HG02798 (cell line): ENCODE measurements around the gene ZNF888.
"Not testable (repeated sequence)": the region's sequence is repeated elsewhere in the genome, so short reads cannot be mapped to it uniquely, and the experiment has no call there.

ENCODE experiments used
- ATAC-seq: cut with Tn5 transposase; IDR thresholded peaks from one replicate; pipeline ENCODE4 v1.9.1; 2021; ENCODE audit warnings: mild to moderate bottlenecking; ENCODE audit not compliant: unreplicated experiment, poor library complexity

The ZNF888 gene

DNA sequence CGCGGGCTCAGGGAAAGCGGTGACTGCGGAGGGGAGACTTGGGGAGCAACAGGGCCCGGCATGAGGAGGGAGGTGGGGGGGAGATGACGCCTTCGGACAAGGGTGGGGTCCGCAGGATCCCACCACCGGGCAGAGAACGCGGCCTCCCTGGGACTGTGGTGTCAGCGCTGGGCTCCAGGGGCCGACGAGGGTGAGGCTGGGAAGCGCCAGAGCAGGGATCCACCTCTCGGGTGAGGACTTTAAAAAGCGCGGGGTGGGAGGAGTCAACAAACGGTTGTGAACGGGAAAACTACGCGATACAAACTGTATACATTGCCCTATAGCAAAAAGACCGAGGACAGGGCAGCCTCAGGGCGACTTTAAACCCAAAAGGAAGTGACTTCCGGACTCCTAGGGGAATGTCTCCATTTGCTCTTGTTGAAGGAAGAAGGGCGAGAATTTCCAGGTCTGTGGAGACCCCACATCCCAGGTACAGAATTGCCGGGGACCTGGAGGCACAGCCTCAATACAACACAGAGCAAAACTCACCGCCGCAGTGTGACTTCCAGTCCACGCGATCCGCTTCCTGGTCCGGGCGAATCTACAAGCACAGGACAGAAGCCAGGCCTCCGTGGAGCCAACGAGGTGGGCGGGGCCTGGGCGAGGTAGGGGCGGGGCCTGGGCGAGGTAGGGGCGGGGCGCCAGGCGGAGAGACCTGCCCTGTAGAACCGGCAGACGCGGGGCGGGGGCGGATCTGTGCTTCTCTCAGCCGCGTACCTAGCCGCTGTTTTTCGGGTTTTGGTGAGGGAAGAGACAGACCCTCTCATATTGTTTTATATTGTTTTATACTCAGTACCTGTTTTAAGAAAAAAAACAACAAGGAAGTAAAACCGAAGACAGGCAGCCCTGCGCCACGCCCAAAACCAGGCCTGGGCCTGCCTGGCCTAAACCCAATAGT is at the start of gene ZNF888:
Gene ZNF888, minus strand, starts transcription at position 588 of the 937 bp plus-strand sequence. CDS start 5,555 bp downstream, outside the sequence.
- ATAC-seq, result peak; percentile 97

DNA sequence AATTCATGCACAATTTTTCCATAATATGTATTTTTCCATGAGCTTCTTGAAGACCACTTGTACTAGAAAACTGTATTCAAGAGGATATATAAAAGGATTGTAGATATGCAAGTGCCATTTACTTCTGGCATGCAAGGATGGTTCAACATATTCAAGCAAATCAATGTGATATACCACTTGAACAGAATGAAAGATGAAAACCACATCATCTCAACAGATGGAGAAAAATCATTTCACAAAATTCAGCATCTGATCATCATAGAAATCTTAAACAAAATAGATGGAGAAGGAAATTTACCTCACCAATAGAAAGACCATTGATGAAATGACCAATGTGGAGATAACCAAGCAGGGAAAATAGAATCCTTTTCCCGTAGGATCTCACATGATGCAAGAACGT is 44.5 kb upstream of the ZNF888 start:
- no peak for ATAC-seq

DNA sequence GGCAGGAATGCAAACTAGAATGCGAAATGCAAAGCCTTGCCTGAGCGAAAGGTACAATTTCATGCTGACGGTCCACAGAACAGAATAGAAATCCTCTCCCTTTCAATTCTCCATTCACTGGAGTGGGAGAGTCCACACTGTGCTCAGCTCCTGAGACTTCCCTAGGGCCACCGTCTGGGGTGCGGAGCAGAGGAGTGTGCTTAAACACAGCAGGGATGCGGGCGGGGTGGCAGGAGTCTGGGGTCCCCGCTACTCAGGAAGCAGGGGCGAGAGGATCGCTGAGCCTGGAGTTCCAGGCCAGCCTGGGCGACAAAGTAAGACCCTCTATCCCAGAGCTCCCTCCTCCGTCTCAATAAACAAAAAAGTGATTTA is 40.0 kb upstream of the ZNF888 start:
- ATAC-seq, result peak; percentile 12

DNA sequence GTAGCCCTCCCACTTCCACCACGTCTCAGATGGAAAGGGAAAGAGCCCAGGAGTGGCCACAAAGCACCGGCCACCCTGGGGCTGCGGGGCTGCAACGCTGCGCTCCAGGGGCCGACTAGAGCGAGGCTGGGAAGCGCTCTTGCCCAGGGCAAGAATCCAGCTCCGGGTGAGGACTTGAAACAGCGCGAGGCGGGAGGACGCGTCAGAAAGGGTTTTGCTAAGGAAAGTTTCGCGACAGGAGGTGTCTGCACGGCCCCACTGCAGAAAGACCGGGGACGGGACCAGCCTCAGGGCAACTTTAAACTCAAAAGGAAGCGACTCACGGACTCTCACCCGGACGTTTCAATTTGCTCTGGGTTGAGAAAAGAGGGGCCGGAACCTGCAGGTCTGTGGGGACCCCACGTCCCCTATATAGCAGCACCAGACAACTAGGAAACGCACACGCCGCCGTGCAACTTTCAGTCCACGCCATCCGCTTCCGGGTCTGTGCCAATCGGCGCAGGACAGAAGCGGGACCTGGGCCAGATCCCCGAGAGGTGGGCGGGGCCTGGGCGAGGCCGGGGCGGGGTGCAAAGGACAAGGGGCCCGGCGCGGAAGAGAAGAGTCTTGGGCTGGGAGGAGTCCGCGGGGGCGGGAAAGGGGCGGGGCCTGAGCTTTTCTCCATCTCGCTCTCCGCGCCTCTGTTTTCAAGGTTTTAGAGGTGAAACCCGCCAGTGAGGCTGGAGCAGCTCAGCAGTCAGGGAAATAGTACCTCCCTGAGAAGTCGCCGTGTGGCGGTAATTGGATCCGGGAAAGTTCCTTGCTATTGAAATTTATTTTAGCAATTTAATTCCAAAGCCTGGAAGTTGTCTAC is 39.4 kb upstream of the ZNF888 start, which contains the start of gene ZNF816:
Gene ZNF816, minus strand, starts transcription at position 488 of the 853 bp plus-strand sequence. CDS start 6,792 bp downstream, outside the sequence.
- ATAC-seq, result peak; percentile 99

DNA sequence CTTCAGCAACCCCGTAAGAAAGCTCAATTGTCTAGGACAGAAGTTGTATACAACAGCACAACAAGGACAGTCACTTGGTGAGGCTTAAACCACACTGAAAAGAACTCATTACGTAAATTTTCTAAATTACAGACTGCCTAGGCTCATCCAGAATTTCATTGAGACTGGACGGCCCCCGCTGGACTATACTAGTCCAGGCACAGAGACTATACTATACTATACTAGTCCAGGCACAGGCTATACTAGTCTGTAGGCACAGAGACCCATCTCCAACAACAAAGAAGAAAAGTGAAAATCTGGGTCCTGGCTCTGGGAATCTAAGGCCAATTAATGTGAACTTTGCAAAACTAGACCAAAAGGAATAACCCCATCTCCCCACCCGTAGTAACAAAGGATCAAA is 38.8 kb upstream of the ZNF888 start:
- no peak for ATAC-seq

DNA sequence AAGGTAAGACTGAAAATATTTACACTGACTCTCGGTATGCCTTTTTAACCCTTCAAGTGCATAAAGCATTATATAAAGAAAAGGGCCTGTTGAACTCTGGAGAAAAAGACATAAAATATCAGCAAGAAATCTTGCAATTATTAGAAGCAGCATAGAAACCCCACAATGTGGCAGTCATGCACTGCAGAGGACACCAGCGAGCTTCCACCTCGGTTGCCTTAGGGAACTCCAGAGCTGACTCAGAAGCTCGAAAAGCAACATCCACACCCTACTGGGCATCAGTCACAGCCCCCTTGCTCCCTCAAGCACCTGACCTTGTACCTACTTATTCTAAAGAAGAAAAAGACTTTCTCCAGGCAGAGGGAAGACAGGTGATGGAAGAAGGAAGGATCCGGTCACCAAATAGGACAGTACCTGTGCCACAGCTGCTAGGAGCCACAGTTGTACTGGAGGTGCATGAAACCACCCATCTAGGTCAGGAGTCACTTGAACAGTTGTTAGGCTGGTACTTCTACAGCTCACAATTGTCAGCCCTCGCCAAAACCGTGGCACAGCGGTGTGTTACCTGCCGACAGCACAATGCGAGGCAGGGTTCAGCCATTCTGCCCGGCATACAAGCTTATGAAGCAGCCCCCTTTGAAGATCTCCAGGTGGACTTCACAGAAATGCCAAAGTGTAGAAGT is 36.5 kb upstream of the ZNF888 start:
- ATAC-seq, result no peak

DNA sequence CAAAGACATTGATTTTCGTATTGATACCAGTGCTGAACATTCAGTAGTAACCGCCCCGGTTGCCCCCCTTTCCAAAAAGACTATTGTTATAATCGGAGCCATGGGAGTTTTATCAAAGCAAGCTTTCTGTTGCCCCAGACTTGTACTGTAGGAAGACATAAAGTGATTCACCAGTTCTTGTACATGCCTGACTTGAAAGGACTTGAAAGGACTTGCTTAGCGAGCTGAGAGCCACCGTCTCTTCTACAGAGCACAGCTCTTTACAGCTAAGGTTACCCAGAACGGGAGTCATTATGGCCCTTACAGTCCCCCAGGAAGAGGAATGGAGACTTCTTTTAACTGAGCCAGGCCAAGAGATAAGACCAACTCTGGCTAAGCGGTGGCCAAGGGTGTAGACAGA is 34.4 kb upstream of the ZNF888 start:
- ATAC-seq, result no peak

DNA sequence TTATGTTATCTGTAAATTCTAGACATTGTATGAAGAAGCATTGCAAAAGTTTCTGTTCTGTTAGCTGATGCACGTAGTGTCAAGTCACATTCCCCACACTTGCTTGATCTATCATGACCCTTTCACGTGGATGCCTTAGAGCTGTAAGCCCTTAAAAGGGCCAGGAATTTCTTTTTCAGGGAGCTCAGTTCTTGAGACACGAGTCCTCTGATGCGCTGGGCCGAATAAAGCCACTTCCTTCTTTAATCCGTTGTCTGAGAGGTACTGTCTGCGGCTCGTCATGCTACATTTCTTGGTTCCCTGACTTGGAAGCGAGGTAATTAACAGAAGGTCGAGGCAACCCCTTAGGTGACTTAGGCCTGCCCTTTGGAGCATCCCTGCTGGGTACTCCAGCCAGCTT is 33.7 kb upstream of the ZNF888 start:
- ATAC-seq, result no peak

DNA sequence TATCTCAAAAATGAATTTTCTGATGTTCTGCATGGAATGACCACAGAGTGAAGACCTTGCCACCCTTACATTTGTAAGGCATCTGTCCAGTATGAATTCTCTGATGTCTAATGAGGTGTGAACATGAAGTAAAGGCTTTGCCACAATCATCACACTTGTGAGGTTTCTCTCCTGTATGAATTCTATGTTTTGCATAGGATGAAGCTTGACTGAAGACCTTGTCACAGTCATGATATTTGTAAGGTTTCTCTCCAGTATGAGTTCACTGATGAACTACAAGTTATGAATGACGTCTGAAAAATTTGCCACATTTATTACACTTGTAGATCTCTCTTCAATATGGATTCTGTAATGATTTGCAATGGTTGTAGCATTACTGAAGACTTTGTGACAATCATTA is 26.2 kb upstream of the ZNF888 start:
- no peak for ATAC-seq

DNA sequence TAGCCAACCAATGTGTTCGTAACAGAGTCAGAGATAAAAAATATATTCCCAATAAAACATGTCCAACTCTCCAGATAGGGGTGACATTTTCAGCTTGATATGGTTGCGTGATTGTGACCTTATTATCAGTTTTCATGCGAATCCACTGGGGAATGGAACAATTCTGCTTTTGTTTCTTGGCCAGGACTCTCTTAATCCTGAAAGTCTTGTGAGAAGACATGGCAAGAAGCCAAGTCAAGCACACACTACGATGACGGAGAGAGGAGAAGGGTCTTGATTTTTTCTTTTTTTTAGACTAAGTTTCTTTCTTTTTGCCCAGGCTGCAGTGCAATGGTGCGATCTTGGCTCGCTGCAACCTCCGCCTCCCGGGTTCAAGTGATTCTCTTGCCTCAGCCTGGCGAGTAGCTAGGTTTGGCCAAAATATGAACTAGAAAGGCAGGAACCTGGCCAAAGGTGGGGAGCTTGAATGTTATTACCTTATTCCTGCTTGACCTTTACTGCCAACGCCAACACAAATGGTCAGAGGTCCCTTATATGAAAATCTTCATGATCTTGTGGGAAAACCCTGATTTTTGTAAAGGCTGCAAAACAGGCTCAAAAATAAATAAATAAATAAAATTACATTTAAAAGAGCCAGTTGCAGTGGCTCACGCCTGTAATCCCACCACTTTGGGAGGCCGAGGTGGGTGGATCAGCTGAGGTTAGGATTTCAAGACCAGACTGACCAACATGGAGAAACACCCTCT is 25.0 kb upstream of the ZNF888 start:
- no peak for ATAC-seq

DNA sequence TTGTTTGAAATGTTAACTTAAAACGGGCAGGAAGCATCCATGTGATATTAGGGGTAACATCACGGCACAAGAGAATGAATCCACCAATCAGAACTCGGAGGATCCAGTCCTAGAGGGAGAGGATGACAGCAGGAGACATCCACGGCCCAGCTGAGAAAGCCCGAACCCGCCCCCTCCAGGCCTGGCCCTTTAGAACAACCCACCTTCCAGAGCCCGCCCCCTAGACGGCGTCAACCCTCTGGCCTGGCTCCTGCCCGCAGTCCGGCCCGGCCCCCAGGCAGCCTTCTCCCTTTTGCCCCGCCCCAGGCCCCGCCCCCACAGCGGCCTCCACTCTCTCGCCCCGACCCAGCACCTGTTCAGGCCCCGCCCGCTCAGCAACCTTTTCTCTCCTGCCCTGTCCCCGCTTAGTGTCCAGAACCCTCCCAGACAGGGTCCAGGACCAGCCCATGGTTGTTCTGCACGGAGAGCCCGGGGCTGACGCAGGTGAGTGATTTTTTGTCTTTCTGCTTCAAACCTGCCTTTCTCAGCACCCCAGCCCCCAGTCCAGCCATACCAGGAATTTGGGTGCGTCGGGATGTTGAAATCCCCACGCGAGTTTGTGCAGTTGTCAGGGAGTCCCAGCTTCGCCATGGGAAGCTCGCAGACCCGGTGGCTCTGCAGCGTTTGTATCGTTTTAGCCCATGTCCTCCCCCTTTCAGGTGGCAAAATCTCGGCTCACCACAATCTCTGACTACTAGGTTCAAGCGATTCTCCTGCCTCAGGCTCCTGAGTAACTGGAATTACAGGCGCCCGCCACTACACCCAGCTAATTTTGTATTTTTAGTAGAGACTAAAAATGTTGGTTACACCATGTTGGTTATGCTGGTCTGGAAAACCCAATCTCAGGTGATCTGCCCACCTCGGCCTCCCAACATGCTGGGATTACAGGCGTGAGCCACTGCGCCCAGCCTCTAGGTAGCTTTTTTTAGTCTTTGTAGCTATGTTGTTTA is 23.4 kb upstream of the ZNF888 start:
- ATAC-seq, result no peak

DNA sequence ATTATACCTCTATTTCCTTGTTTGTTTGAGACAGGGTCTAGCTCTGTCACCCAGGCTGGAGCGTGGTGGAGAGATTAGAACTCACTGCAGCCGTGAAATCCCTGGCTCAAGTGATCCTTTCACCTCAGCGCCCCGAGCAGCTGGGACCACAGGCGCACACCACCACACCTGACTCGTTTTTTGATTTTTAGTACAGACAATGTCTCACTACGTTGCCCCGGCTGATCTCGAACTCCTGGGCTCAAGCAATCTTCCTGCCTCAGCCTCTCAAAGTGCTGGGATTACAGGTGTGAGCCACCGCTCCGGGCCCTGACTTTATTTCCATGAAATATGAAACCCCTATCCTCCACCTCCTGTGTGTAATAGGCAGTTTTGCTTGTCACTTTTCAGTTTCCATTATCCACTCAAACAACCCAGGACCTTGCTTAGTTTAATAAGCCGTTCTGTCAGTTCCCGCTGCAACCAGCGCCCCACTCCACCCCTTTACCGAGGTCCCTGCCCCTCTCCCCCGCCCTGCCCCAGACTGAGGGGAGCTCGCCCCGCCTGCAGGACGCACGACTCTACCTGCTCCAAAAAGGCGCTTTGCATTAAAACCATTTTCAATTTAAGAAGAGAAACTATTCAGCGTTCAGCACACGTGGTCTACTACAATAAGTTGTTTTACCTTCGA is 22.6 kb upstream of the ZNF888 start:
- no peak for ATAC-seq

DNA sequence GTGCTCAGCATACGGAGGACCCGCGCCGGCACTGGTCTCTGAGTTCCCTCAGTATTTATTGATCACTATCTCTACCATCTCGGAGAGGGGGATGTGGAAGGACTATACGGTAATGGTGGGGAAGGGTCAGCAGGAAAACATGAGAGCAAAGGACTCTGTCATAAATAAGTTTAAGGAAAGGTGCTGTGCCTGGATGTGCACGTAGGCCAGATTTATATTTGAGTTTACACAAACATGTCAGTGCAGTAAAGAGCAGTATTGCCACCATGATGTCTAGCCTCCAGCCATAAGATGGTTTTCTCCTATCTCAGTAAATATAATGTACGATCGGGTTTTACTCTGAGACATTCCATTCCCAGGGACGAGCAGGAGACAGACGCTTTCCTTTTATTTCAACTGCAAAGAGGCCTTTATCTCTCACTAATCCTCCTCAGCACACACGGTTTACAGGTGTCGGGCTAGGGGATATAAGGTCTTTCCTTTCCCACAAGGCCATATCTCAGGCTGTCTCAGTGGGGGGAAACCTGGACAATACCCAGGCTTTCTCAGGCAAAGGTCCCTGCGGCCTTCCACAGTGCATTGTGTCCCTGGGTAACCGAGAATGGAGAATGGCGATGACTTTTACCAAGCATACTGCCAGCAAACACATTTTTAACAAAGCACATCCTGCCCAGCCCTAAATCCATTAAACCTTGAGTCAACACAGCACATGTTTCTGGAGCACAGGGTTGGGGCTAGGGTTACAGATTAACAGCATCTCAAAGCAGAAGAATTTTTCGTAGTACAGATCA is 21.7 kb upstream of the ZNF888 start:
- ATAC-seq, result not testable (repeated sequence)

DNA sequence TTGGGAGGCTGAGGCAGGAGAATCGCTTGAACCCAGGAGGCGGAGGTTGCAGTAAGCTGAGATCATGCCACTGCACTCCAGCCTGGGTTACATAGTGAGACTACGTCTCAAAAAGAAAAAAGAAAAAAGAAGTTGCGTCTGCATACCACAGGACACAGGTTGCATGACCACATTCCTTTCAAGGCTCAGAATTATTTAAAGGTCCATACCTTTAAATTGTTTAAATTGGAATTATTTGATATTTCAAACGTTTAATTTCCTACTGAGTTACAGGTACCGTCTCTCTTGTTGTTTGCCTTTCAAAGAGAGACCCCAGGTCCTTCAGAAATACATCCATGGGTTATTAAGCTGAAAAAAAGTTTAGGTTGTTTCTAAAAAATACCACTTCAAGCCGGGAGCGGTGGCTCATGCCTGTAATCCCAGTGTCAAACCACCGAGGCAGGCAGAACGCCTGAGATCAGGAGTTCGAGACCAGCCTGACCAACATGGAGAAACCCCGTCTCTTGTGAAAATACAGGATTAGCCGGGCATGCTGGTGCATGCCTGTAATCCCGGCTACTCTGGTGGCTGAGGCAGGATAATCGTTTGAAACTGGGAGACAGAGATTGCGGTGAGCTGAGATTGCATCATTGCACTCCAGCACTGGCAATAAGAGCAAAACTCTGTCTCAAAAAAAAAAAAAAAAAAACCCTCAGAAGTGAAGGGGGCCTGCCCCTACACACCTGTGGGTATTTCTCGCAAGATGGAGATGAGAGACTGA is 20.8 kb upstream of the ZNF888 start:
- no peak for ATAC-seq

DNA sequence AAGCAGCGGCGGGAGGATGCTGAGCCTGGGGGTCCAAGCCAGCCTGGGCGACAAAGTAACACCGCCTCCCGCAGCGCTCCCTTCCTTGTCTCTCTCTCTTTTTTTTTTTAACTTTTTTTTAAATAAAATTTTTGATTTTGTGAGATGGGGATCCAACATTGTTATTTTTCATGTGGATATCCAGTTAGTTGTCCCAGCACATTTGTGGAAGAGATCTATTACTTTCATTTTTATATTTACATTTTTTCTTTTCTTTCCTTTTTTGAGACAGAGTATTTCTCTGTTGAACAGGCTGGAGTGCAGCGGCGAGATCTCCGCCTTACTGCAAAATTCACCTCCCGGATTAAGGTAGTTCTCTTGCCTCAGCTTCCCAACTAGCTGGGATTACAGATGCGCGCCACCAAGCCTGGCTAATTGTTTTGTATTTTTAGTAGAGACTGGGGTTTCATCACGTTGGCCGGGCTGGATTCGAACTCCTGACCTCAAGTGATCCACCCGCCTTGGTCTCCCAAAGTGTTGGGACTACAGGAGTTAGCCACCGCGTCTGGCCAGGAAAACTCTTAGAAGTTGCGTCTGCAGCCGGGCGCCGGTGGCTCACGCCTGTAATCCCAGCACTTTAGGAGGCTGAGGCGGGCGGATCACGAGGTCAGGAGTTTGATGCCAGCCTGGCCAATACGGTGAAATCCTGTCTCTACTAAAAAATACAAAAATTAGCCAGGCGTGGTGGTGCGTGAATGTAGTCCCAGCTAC is 20.1 kb upstream of the ZNF888 start:
- ATAC-seq, result no peak
